HepG2 (cell line): ENCODE measurements around the gene SMARCA2. TPM values are rescaled to one million over a fixed set of nuclear protein-coding genes. Genes with fewer than 3 reads are reported as not detected.

Experiments
- ATAC-seq: fragments of 200-7000 bp; cut with Tn5 transposase; 3 replicates; pipeline ENCODE4 v1.9.1; 2020; ENCODE audit warnings: mild to moderate bottlenecking, moderate library complexity
- BruUV-seq: library from RNA; stranded (reverse); fragments of 400-500 nt; replicated peaks from 2 replicates; lab custom pipeline; 2021; lab: Mats Ljungman, UMichigan
- CTCF ChIA-PET: fragments of 300-600 bp; formaldehyde crosslinking; extraction: SDS; loops from one replicate; lab custom pipeline; 2021; ENCODE audit warnings: low total read pairs, inconsistent platforms, low intra/inter-chr PET ratio; lab: Yijun Ruan, JAX
- POLR2A ChIA-PET: fragments of 350-600 bp; sonication (Branson Sonifier 250); formaldehyde crosslinking; loops from one replicate; lab custom pipeline; 2020; ENCODE audit warnings: antibody characterized with exemption, inconsistent platforms; lab: Yijun Ruan, JAX
- DNase-seq: peaks from one replicate; pipeline ENCODE4 v3.0.0-alpha.2; 2015; ENCODE audit warnings: low spot score
- FAIRE-seq: peaks from 3 replicates; lab custom pipeline; 2011; peaks lifted over from hg19 to GRCh38; lab: Jason Lieb, UNC
- H2AFZ ChIP-seq: one replicate; pipeline ENCODE4 v1.6.1; 2011; ENCODE audit warnings: low read length, inconsistent platforms
- H3K27ac ChIP-seq: fragments of 300-600 bp; 3 replicates; pipeline ENCODE4 v1.8.0; 2011; ENCODE audit warnings: mixed run types, mild to moderate bottlenecking, mixed read lengths, low read length, inconsistent platforms; ENCODE audit not compliant: insufficient read depth; ENCODE audit errors: extremely low read length
- H3K27me3 ChIP-seq, 2 experiments: fragments of 200-600 bp in 1 of 2; 2 replicates in 1 of 2; 3 replicates in 1 of 2; pipeline versions ENCODE4 v1.6.0 to v1.8.0; 2011; ENCODE audit warnings: low read length in 2 of 2, mild to moderate bottlenecking in 2 of 2, moderate library complexity in 2 of 2, inconsistent platforms in 1 of 2; ENCODE audit not compliant: insufficient read depth in 2 of 2, control insufficient read depth in 1 of 2
- H3K36me3 ChIP-seq, 2 experiments: fragments of 200-600 bp in 1 of 2; replicated peaks in 1 of 2; 2 replicates in 1 of 2; 3 replicates in 1 of 2; pipeline versions ENCODE4 v1.5.1 to v1.8.0; 2011; ENCODE audit warnings: low read length in 2 of 2, inconsistent platforms in 1 of 2; ENCODE audit not compliant: insufficient read depth in 2 of 2, control insufficient read depth in 1 of 2
- H3K4me1 ChIP-seq: 2 replicates; pipeline ENCODE4 v1.5.1; 2012; ENCODE audit warnings: low read length, inconsistent platforms; ENCODE audit not compliant: insufficient read depth
- H3K4me2 ChIP-seq: 2 replicates; pipeline ENCODE4 v1.6.0; 2011; ENCODE audit warnings: low read depth, low read length, inconsistent platforms
- H3K4me3 ChIP-seq, 3 experiments: fragments of 200-600 bp in 1 of 3; sonication (generic), shearing (Covaris generic) in 1 of 3; replicated peaks in 1 of 3; 2 replicates each; pipeline ENCODE4 v1.5.1; 2011 to 2016; ENCODE audit warnings: low read length in 3 of 3, inconsistent platforms in 2 of 3, low read depth in 2 of 3, mild to moderate bottlenecking in 2 of 3, control low read depth in 1 of 3, mixed read lengths in 1 of 3; ENCODE audit not compliant: insufficient read depth in 1 of 3
- H3K79me2 ChIP-seq: one replicate; pipeline ENCODE4 v1.6.1; 2011; ENCODE audit warnings: low read length, inconsistent platforms; ENCODE audit not compliant: insufficient read depth
- H3K9ac ChIP-seq: 2 replicates; pipeline ENCODE4 v1.6.0; 2011; ENCODE audit warnings: mild to moderate bottlenecking, low read depth, low read length, inconsistent platforms; ENCODE audit not compliant: insufficient read depth
- H3K9me3 ChIP-seq: 2 replicates; pipeline ENCODE4 v1.5.1; 2012; ENCODE audit warnings: mild to moderate bottlenecking, low read length
- H4K20me1 ChIP-seq: 2 replicates; pipeline ENCODE4 v1.6.0; 2011; ENCODE audit warnings: inconsistent platforms, mild to moderate bottlenecking, low read length, moderate library complexity; ENCODE audit not compliant: insufficient read depth
- ETV5 ChIP-seq: IDR thresholded peaks from 2 replicates; pipeline ENCODE4 v1.6.1; 2018; ENCODE audit warnings: missing biosample characterization, missing genetic modification reagents, inconsistent platforms, borderline replicate concordance
- NFYC ChIP-seq: IDR thresholded peaks from 2 replicates; pipeline ENCODE4 v1.6.1; 2016; ENCODE audit warnings: missing genetic modification reagents, missing compliant biosample characterization
- SOX6 ChIP-seq, 2 experiments: fragments of 450-650 bp in 1 of 2; sonication (generic) in 1 of 2; formaldehyde crosslinking in 1 of 2; IDR thresholded peaks; 2 replicates each; pipeline versions ENCODE4 v1.4.0 to v1.6.1; 2017 to 2020; ENCODE audit warnings: antibody characterized with exemption in 1 of 2, mild to moderate bottlenecking in 1 of 2, missing genetic modification reagents in 1 of 2
- ZNF446 ChIP-seq: sonication (generic); formaldehyde crosslinking; IDR thresholded peaks from 2 replicates; pipeline ENCODE4 v1.5.0; 2020; ENCODE audit warnings: mild to moderate bottlenecking, missing genetic modification reagents
- ZNF605 ChIP-seq: sonication (generic); formaldehyde crosslinking; IDR thresholded peaks from 2 replicates; pipeline ENCODE4 v1.8.0; 2022; ENCODE audit warnings: mild to moderate bottlenecking, missing genetic modification reagents
- ZSCAN21 ChIP-seq: sonication (generic); formaldehyde crosslinking; IDR thresholded peaks from 2 replicates; pipeline ENCODE4 v1.8.0; 2022; ENCODE audit warnings: mild to moderate bottlenecking, missing genetic modification reagents, moderate library complexity, borderline replicate concordance
- ZSCAN31 ChIP-seq: sonication (generic); formaldehyde crosslinking; IDR thresholded peaks from 2 replicates; pipeline ENCODE4 v1.5.0; 2020; ENCODE audit warnings: low read depth, mild to moderate bottlenecking, missing genetic modification reagents
- WGBS: methylation state at CpG from one replicate; pipeline ENCODE4 v1.1.6; 2017; ENCODE audit warnings: low lambda C conversion rate; 5-methylcytosine and 5-hydroxymethylcytosine counted together
- in situ Hi-C: cut with HindIII; loops from 2 replicates; pipeline ENCODE4 v1.10.0; 2017; ENCODE audit warnings: low pct_unique_long_range_greater_than_20kb; ENCODE audit not compliant: extremely low pct_ligation_motif_present
- intact Hi-C: fragments of 100-400 bp; cut with micrococcal nuclease; formaldehyde crosslinking; loops from one replicate; pipeline ENCODE4 v1.10.0; 2022; ENCODE audit not compliant: unreplicated experiment
- polyA plus RNA-seq, 8 experiments: library from polyadenylated mRNA; depleted of rRNA in 3 of 8; stranded (reverse) in 7 of 8; unstranded in 1 of 8; fragments of >200 nt; fragmentation: Illumina TruSeq in 4 of 8; extraction: Trizol in 4 of 8; gene quantifications; 2 replicates each; pipeline versions ENCODE4 v1.2.1 to v1.2.3, GENCODE V29; 2011 to 2016; ENCODE audit warnings: low read depth in 4 of 8, missing spikeins in 1 of 8, mixed read lengths in 1 of 8; ENCODE audit not compliant: insufficient read depth in 1 of 8
- total RNA-seq, 5 experiments: library from RNA; depleted of rRNA; stranded (reverse); fragments of >200 nt; fragmentation: Illumina TruSeq; extraction: Trizol; gene quantifications; 2 replicates each; pipeline ENCODE4 v1.2.3, GENCODE V29; 2016; ENCODE audit warnings: low read depth in 1 of 5
- TF ChIP-seq, protein P1 (sequence below): sonication (generic); formaldehyde crosslinking; IDR thresholded peaks from 2 replicates; pipeline ENCODE4 v1.4.0; 2020; ENCODE audit warnings: missing genetic modification reagents, mild to moderate bottlenecking, borderline replicate concordance

Gene SMARCA2
- total and polyA plus RNA-seq, 2 of the 13 experiments (the other 11 are each of a cell fraction or from before 2014, with no cell fraction given) = 22.5 to 23.7 TPM

DNA sequence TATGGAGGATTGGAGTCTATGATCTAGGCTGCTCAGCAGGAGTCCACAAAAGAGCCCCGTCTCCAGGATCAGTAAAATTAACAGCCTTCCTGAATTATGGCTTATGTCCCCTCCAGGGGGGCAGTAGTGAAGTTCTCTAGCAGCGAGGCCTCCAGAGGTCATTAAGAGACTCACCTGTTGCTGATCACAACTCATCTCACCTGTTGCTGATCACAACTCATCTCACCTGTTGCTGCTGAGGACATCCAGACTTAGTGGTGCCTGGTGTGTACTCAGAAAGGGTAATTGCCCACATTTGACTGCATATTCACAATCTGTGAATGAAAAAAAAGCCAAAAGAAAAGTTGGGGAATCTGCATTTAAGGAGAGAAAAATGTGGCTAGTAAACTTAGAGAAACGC is 129.5 kb downstream of the SMARCA2 start:
- ATAC-seq = no peak
- no peak for DNase-seq
- 89% methylated on average over 3 of the region's 3 CpGs for WGBS
- H3K27me3 ChIP-seq = no peaks in the 10 kb centered on the region
- H3K4me3 ChIP-seq = no peak overlapping the region
- H3K36me3 ChIP-seq = 0 out of 5 replicates have a peak, but pooled peaks cover 0 to 1% of the 10 kb centered on the region in 2 experiments
- H3K9ac ChIP-seq = no peak overlapping the region
- BruUV-seq = no TSS peak
- no peak overlapping the region for H3K27ac ChIP-seq
- POLR2A ChIA-PET = no interaction called here
- no peak overlapping the region for H3K4me2 ChIP-seq
- intact Hi-C loops (loop anchor here (5.0 kb wide), 1 partner anchor 38 kb away; no protein-coding TSS in a partner anchor), in situ Hi-C loops (no loop called here)
- no peak for TF ChIP-seq ZSCAN21 (CRISPR knock-in tag)
- no peak for TF ChIP-seq ETV5 (CRISPR knock-in tag)
- TF ChIP-seq ZSCAN31 (CRISPR knock-in tag) = no peak
- TF ChIP-seq, protein P1, sequence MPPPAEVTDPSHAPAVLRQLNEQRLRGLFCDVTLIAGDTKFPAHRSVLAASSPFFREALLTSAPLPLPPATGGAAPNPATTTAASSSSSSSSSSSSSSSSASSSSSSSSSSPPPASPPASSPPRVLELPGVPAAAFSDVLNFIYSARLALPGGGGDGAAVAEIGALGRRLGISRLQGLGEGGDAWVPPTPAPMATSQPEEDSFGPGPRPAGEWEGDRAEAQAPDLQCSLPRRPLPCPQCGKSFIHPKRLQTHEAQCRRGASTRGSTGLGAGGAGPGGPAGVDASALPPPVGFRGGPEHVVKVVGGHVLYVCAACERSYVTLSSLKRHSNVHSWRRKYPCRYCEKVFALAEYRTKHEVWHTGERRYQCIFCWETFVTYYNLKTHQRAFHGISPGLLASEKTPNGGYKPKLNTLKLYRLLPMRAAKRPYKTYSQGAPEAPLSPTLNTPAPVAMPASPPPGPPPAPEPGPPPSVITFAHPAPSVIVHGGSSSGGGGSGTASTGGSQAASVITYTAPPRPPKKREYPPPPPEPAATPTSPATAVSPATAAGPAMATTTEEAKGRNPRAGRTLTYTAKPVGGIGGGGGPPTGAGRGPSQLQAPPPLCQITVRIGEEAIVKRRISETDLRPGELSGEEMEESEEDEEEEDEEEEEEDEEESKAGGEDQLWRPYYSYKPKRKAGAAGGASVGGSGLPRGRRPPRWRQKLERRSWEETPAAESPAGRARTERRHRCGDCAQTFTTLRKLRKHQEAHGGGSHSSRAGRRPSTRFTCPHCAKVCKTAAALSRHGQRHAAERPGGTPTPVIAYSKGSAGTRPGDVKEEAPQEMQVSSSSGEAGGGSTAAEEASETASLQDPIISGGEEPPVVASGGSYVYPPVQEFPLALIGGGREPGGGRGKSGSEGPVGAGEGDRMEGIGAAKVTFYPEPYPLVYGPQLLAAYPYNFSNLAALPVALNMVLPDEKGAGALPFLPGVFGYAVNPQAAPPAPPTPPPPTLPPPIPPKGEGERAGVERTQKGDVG (CRISPR knock-in tag) = no peak
- no peak for TF ChIP-seq ZNF446 (CRISPR knock-in tag)
- TF ChIP-seq SOX6 (IDR thresholded peaks at IDR 0.05) = no peak
- no peak for TF ChIP-seq SOX6 (CRISPR knock-in tag; IDR thresholded peaks at IDR 0.05)
- TF ChIP-seq ZNF605 (CRISPR knock-in tag) = no peak
- no peak for TF ChIP-seq NFYC (CRISPR knock-in tag)
- no peaks in the 10 kb centered on the region for H4K20me1 ChIP-seq
- no peak overlapping the region for H2AFZ ChIP-seq
- H3K79me2 ChIP-seq = no peaks in the 10 kb centered on the region
- no peaks in the 10 kb centered on the region for H3K4me1 ChIP-seq
- CTCF ChIA-PET = no interaction called here
- no peak for FAIRE-seq
- H3K9me3 ChIP-seq = no peaks in the 10 kb centered on the region
